D721Med (cell line): Measurements from ENCODE around the gene CAPRIN1.

ENCODE experiments used
- DNase-seq: peaks from one replicate; pipeline ENCODE4 v3.0.0; 2011; ENCODE audit warnings: low spot score; ENCODE audit not compliant: insufficient read length
- FAIRE-seq: peaks from 2 replicates; lab custom pipeline; 2011; peaks lifted over from hg19 to GRCh38; lab: Jason Lieb, UNC
- CTCF ChIP-seq: IDR thresholded peaks from 2 replicates; pipeline ENCODE4 v1.5.1; 2012; ENCODE audit warnings: mild to moderate bottlenecking, control low read depth; ENCODE audit not compliant: insufficient read depth; ENCODE audit errors: missing control alignments

The CAPRIN1 gene

GRCh38 chr11:34114014-34114413, 62.5 kb downstream of the CAPRIN1 start:
- no peak for TF ChIP-seq CTCF
- no peak for DNase-seq
- no peak for FAIRE-seq

GRCh38 chr11:34114471-34114870, 62.9 kb downstream of the CAPRIN1 start:
- no peak for FAIRE-seq
- no peak for DNase-seq
- no peak for TF ChIP-seq CTCF

- no peak for TF ChIP-seq CTCF
- DNase-seq (no peak), FAIRE-seq (no peak)
These were observed 69.1 kb downstream of the CAPRIN1 start for GRCh38 chr11:34120651-34121050.

- FAIRE-seq: no peak
- DNase-seq: no peak
- TF ChIP-seq CTCF: no peak
These were observed 73.5 kb downstream of the CAPRIN1 start for GRCh38 chr11:34124885-34125668.

- FAIRE-seq: no peak
- no peak for DNase-seq
- no peak for TF ChIP-seq CTCF
These were observed 75.7 kb downstream of the CAPRIN1 start for GRCh38 chr11:34126959-34127848.

GRCh38 chr11:34128824-34129223, 77.3 kb downstream of the CAPRIN1 start:
- no peak for TF ChIP-seq CTCF
- FAIRE-seq: no peak

More at GRCh38 chr11:34128824-34129223, 77.3 kb downstream of the CAPRIN1 start:
- DNase-seq: no peak
